ENCODE measurements around the gene KRTCAP2. TPM values are rescaled to one million over a fixed set of nuclear protein-coding genes. Genes with fewer than 3 reads are reported as not detected.
A peak's percentile ranks its signal among the peaks of the same experiment; 100 is the strongest.
"Not testable (repeated sequence)": the region's sequence is repeated elsewhere in the genome, so short reads cannot be mapped to it uniquely, and the experiment has no call there.

Gene KRTCAP2
- total RNA-seq, 5 donors from 2014 or later (not counting 1 experiment from before 2014, with no cell fraction given): 93.6 to 150 (median 138) TPM

GRCh38 chr1:155196103-155196892, 23.2 kb upstream of the KRTCAP2 start:
- H3K27ac Mint-ChIP-seq: peak overlapping the region in 1 of 2 donors; percentile 16
- Histone ChIP-seq H3K27me3 (replicated peaks in 1 of 2; ENCODE audit: control insufficient read depth in 2 of 2, extremely low read depth in 1 of 2, insufficient read depth in 2 of 2, low read length in 1 of 2) (no peaks in the 10 kb centered on the region), H3K9me3 (no peaks in the 10 kb centered on the region), H3K36me3 (ENCODE audit: control insufficient read depth in 2 of 2, extremely low read depth in 1 of 2, insufficient read depth in 1 of 2, low read length in 1 of 2) (peaks cover 0 to 2% of the 10 kb centered on the region in 2 donors), H3K4me3 (ENCODE audit: control insufficient read depth in 1 of 2, extremely low read depth in 1 of 2, low read length in 1 of 2) (no peak overlapping the region), H3K27ac (ENCODE audit: low read length) (no peak overlapping the region), H3K4me1 (ENCODE audit: control insufficient read depth in 1 of 2, extremely low read depth in 1 of 2, insufficient read depth in 2 of 2, low read length in 2 of 2) (peaks cover 8 to 38% of the 10 kb centered on the region in 2 experiments)
- no peak for DNase-seq
- no peaks in the 10 kb centered on the region for H3K36me3 Mint-ChIP-seq
- H3K4me3 Mint-ChIP-seq: peak overlapping the region; percentile 49 to 91 (median 69)
- no peaks in the 10 kb centered on the region for H3K27me3 Mint-ChIP-seq
- no peak for ATAC-seq (replicated peaks in 1 of 4)
- no peaks in the 10 kb centered on the region for H3K9me3 Mint-ChIP-seq
- POLR2A ChIA-PET: interaction anchor here in 1 of 2 donors (0.7 kb wide), 1 partner anchor 54 kb away, joined by 3 read pairs; no protein-coding TSS in a partner anchor
- WGBS (ENCODE audit: insufficient coverage): 90% methylated on average over 3 of the region's 6 CpGs
- H3K4me1 Mint-ChIP-seq: peaks cover 21 to 37% (median 29%) of the 10 kb centered on the region in 3 donors
- CTCF ChIA-PET: interaction anchor here (0.6 to 1.2 kb wide), 2 partner anchors 10 to 12 kb away, joined by 3 to 4 read pairs; no protein-coding TSS in a partner anchor

GRCh38 chr1:155195201-155196102, 22.3 kb upstream of the KRTCAP2 start:
- ATAC-seq (replicated peaks in 1 of 4) (no peak), DNase-seq (peak in 1 of 35 experiments; percentile 26)
- Mint-ChIP-seq H3K27me3 (no peaks in the 10 kb centered on the region), H3K4me3 (peak overlapping the region; percentile 49 to 91 (median 69)), H3K36me3 (no peaks in the 10 kb centered on the region), H3K9me3 (no peaks in the 10 kb centered on the region), H3K27ac (peak overlapping the region; percentile 59 to 66), H3K4me1 (peaks cover 21 to 37% (median 29%) of the 10 kb centered on the region in 3 donors)
- WGBS (ENCODE audit: insufficient coverage): 50% methylated on average over 14 of the region's 27 CpGs
- POLR2A ChIA-PET: interaction anchor here (0.5 to 1.6 kb wide), 7 partner anchors 13 to 859 kb away, joined by 3 to 9 read pairs (median 3); partner anchors contain the start of genes KRTCAP2 (in 1 of the 2), LAMTOR2 (in 1 of the 2), MTX1 (in 1 of the 2) and THBS3 (in 1 of the 2)
- H3K36me3 ChIP-seq (ENCODE audit: control insufficient read depth in 2 of 2, extremely low read depth in 1 of 2, insufficient read depth in 1 of 2, low read length in 1 of 2): peaks cover 0 to 2% of the 10 kb centered on the region in 2 donors
- H3K4me3 ChIP-seq (ENCODE audit: control insufficient read depth in 1 of 2, extremely low read depth in 1 of 2, low read length in 1 of 2): no peak overlapping the region
- H3K9me3 ChIP-seq: no peaks in the 10 kb centered on the region
- H3K4me1 ChIP-seq (ENCODE audit: control insufficient read depth in 1 of 2, extremely low read depth in 1 of 2, insufficient read depth in 2 of 2, low read length in 2 of 2): peaks cover 8 to 38% of the 10 kb centered on the region in 2 experiments
- no peaks in the 10 kb centered on the region for H3K27me3 ChIP-seq (replicated peaks in 1 of 2; ENCODE audit: control insufficient read depth in 2 of 2, extremely low read depth in 1 of 2, insufficient read depth in 2 of 2, low read length in 1 of 2)
- H3K27ac ChIP-seq (ENCODE audit: low read length): no peak overlapping the region
- CTCF ChIA-PET: interaction anchor here (0.6 to 2.2 kb wide), 11 partner anchors 9 to 1306 kb away, joined by 3 to 33 read pairs (median 4); partner anchors contain the start of genes FDPS (in 1 of the 2), KRTCAP2 (in 1 of the 2), MTX1 (in 1 of the 2) and THBS3 (in 1 of the 2)

- H3K27ac Mint-ChIP-seq: peak overlapping the region; percentile 93 to 96
- 2% methylated on average over 10 of the region's 16 CpGs for WGBS (ENCODE audit: insufficient coverage)
- peak in 1 of 35 experiments; percentile 28 for DNase-seq
These were observed 20.8 kb upstream of the KRTCAP2 start for GRCh38 chr1:155193991-155194240.

GRCh38 chr1:155193275-155193990, 20.3 kb upstream of the KRTCAP2 start:
- Mint-ChIP-seq H3K4me3 (peak overlapping the region; percentile 77 to 91 (median 86)), H3K27ac (peak overlapping the region; percentile 93 to 96), H3K27me3 (no peaks in the 10 kb centered on the region), H3K4me1 (peaks cover 21 to 37% (median 29%) of the 10 kb centered on the region in 3 donors), H3K9me3 (no peaks in the 10 kb centered on the region), H3K36me3 (no peaks in the 10 kb centered on the region)
- H3K4me1 ChIP-seq (ENCODE audit: control insufficient read depth in 1 of 2, extremely low read depth in 1 of 2, insufficient read depth in 2 of 2, low read length in 2 of 2): peaks cover 8 to 38% of the 10 kb centered on the region in 2 experiments
- no peaks in the 10 kb centered on the region for H3K27me3 ChIP-seq (replicated peaks in 1 of 2; ENCODE audit: control insufficient read depth in 2 of 2, extremely low read depth in 1 of 2, insufficient read depth in 2 of 2, low read length in 1 of 2)
- ChIA-PET POLR2A (interaction anchor here (0.5 to 1.6 kb wide), 5 partner anchors 15 to 335 kb away, joined by 3 to 9 read pairs (median 6); partner anchors contain the start of genes MTX1 (in 1 of the 2) and THBS3 (in 1 of the 2)), CTCF (interaction anchor here (0.6 to 2.2 kb wide), 14 partner anchors 15 to 748 kb away, joined by 3 to 33 read pairs (median 6); partner anchors contain the start of genes KRTCAP2 (in 2 of the 2), MTX1 (in 1 of the 2) and THBS3 (in 1 of the 2))
- peak in 27 of 35 experiments; percentile 33 to 76 (median 49) for DNase-seq
- WGBS (ENCODE audit: insufficient coverage): under 1% methylated on average over 25 of the region's 38 CpGs
- peak overlapping the region; percentile 86 for H3K27ac ChIP-seq (ENCODE audit: low read length)
- peak overlapping the region; percentile 48 to 76 for H3K4me3 ChIP-seq (ENCODE audit: control insufficient read depth in 1 of 2, extremely low read depth in 1 of 2, low read length in 1 of 2)
- no peaks in the 10 kb centered on the region for H3K36me3 ChIP-seq (ENCODE audit: control insufficient read depth in 2 of 2, extremely low read depth in 1 of 2, insufficient read depth in 1 of 2, low read length in 1 of 2)
- peak in 3 of 4 experiments; percentile 37 to 52 (median 41) for ATAC-seq (replicated peaks in 1 of 4)
- H3K9me3 ChIP-seq: no peaks in the 10 kb centered on the region

More at GRCh38 chr1:155193991-155194240, 20.8 kb upstream of the KRTCAP2 start:
- H3K36me3 ChIP-seq (ENCODE audit: control insufficient read depth in 2 of 2, extremely low read depth in 1 of 2, insufficient read depth in 1 of 2, low read length in 1 of 2); H3K9me3 ChIP-seq; H3K36me3 Mint-ChIP-seq; H3K9me3 Mint-ChIP-seq; H3K27me3 ChIP-seq (replicated peaks in 1 of 2; ENCODE audit: control insufficient read depth in 2 of 2, extremely low read depth in 1 of 2, insufficient read depth in 2 of 2, low read length in 1 of 2); H3K27me3 Mint-ChIP-seq; ATAC-seq (replicated peaks in 1 of 4): not testable (repeated sequence)
- Mint-ChIP-seq H3K4me1 (peaks cover 21 to 37% (median 29%) of the 10 kb centered on the region in 3 donors), H3K4me3 (peak overlapping the region; percentile 77 to 91 (median 86))
- ChIA-PET POLR2A (interaction anchor here (0.5 to 1.6 kb wide), 7 partner anchors 14 to 584 kb away, joined by 3 to 9 read pairs (median 3); partner anchors contain the start of genes MTX1 (in 1 of the 2) and THBS3 (in 1 of the 2)), CTCF (interaction anchor here (0.6 to 2.2 kb wide), 15 partner anchors 14 to 614 kb away, joined by 3 to 33 read pairs (median 6); partner anchors contain the start of genes KRTCAP2 (in 2 of the 2), MTX1 (in 1 of the 2) and THBS3 (in 1 of the 2))
- Histone ChIP-seq H3K4me3 (ENCODE audit: control insufficient read depth in 1 of 2, extremely low read depth in 1 of 2, low read length in 1 of 2) (peak overlapping the region; percentile 48 to 76), H3K27ac (ENCODE audit: low read length) (peak overlapping the region; percentile 86), H3K4me1 (ENCODE audit: control insufficient read depth in 1 of 2, extremely low read depth in 1 of 2, insufficient read depth in 2 of 2, low read length in 2 of 2) (peaks cover 8 to 38% of the 10 kb centered on the region in 2 experiments)

- no peak for ATAC-seq (replicated peaks in 1 of 4)
- WGBS (ENCODE audit: insufficient coverage): 80% methylated on average over 1 of the region's 20 CpGs
These were observed 19.5 kb upstream of the KRTCAP2 start for GRCh38 chr1:155192346-155193274.

More at GRCh38 chr1:155192346-155193274, 19.5 kb upstream of the KRTCAP2 start:
- no peaks in the 10 kb centered on the region for H3K36me3 Mint-ChIP-seq
- peak overlapping the region; percentile 77 to 91 (median 86) for H3K4me3 Mint-ChIP-seq
- H3K36me3 ChIP-seq (ENCODE audit: control insufficient read depth in 2 of 2, extremely low read depth in 1 of 2, insufficient read depth in 1 of 2, low read length in 1 of 2): no peaks in the 10 kb centered on the region
- no peaks in the 10 kb centered on the region for H3K27me3 Mint-ChIP-seq
- peak overlapping the region; percentile 86 for H3K27ac ChIP-seq (ENCODE audit: low read length)
- ChIA-PET POLR2A (interaction anchor here in 1 of 2 donors (0.6 kb wide), 1 partner anchor 57 kb away, joined by 5 read pairs; no protein-coding TSS in a partner anchor), CTCF (interaction anchor here (0.6 to 2.2 kb wide), 10 partner anchors 15 to 747 kb away, joined by 3 to 33 read pairs (median 4); partner anchors contain the start of genes KRTCAP2 (in 1 of the 2), MTX1 (in 1 of the 2) and THBS3 (in 1 of the 2))
- no peaks in the 10 kb centered on the region for H3K9me3 Mint-ChIP-seq
- peaks cover 8 to 38% of the 10 kb centered on the region in 2 experiments for H3K4me1 ChIP-seq (ENCODE audit: control insufficient read depth in 1 of 2, extremely low read depth in 1 of 2, insufficient read depth in 2 of 2, low read length in 2 of 2)
- peak overlapping the region; percentile 70 to 96 for H3K27ac Mint-ChIP-seq
- no peaks in the 10 kb centered on the region for H3K9me3 ChIP-seq
- H3K27me3 ChIP-seq (replicated peaks in 1 of 2; ENCODE audit: control insufficient read depth in 2 of 2, extremely low read depth in 1 of 2, insufficient read depth in 2 of 2, low read length in 1 of 2): no peaks in the 10 kb centered on the region
- peak in 14 of 35 experiments; percentile 18 to 60 (median 26) for DNase-seq
- peak overlapping the region; percentile 48 to 76 for H3K4me3 ChIP-seq (ENCODE audit: control insufficient read depth in 1 of 2, extremely low read depth in 1 of 2, low read length in 1 of 2)
- H3K4me1 Mint-ChIP-seq: peaks cover 28 to 42% (median 33%) of the 10 kb centered on the region in 3 donors

Data from T-cell (primary cell).